Ovary (tissue), 9 donors: ENCODE measurements around the gene CD200R1L. TPM values are rescaled to one million over a fixed set of nuclear protein-coding genes. Genes with fewer than 3 reads are reported as not detected.

Experiments
- DNase-seq, 5 donors: peaks; one replicate each; pipeline ENCODE4 v3.0.0-alpha.2; 2019 to 2020
- H3K27ac ChIP-seq, 2 donors: fragments of 200-600 bp; one replicate each; pipeline versions ENCODE4 v1.5.1 to v1.8.0; 2019 to 2022
- H3K27me3 ChIP-seq: fragments of 200-600 bp; one replicate; pipeline ENCODE4 v1.8.0; 2022
- H3K36me3 ChIP-seq: fragments of 200-600 bp; sonication (generic); one replicate; pipeline ENCODE4 v1.5.1; 2019
- H3K4me1 ChIP-seq: one replicate; pipeline ENCODE4 v1.8.1; 2013; ENCODE audit warnings: mild to moderate bottlenecking, moderate library complexity; ENCODE audit not compliant: insufficient read depth
- H3K4me3 ChIP-seq: fragments of 200-600 bp; sonication (generic); one replicate; pipeline ENCODE4 v1.5.1; 2017
- H3K9me3 ChIP-seq, 2 donors: fragments of 200-600 bp in 1 of 2; sonication (generic) in 1 of 2; one replicate each; pipeline versions ENCODE4 v1.5.1 to v1.8.1; 2013 to 2019; ENCODE audit warnings: mild to moderate bottlenecking in 1 of 2, moderate library complexity in 1 of 2
- EP300 ChIP-seq: sonication (generic); formaldehyde crosslinking; IDR thresholded peaks from one replicate; pipeline ENCODE4 v1.6.1; 2017; ENCODE audit warnings: antibody characterized with exemption
- POLR2A ChIP-seq: fragments of 450-650 bp; IDR thresholded peaks from one replicate; pipeline ENCODE4 v1.6.1; 2017; ENCODE audit warnings: antibody characterized with exemption, mild to moderate bottlenecking, moderate library complexity
- WGBS, 3 donors: extraction: QIAGEN DNeasy Blood & Tissue Kit in 1 of 3; methylation state at CpG; one replicate each; pipeline versions ENCODE4 v1.1.5 to v1.1.7; 2013 to 2017; 5-methylcytosine and 5-hydroxymethylcytosine counted together
- intact Hi-C, 4 donors: fragments of 100-400 bp; cut with DNase I; formaldehyde crosslinking; loops; one replicate each; pipeline versions ENCODE4 v1.11.0 to v1.15.1; 2022 to 2023
- polyA plus RNA-seq, 2 donors: library from polyadenylated mRNA; stranded (reverse); fragments of 200-250 nt in 1 of 2; fragments of 350-450 nt in 1 of 2; fragmentation: Illumina TruSeq in 1 of 2; extraction: RNeasy Lipid Tissue Mini Kit (QIAGEN cat#74804) in 1 of 2; gene quantifications; one replicate each; pipeline ENCODE4 v1.2.3, GENCODE V29; 2013 to 2014
- total RNA-seq, 7 donors: library from RNA; depleted of rRNA in 2 of 7; stranded (reverse); fragments of >200 nt in 2 of 7; fragmentation: NEBNext Ultra II Directional in 3 of 7; extraction: Animal tissue kit (Norgen Biotek cat#: 25700) in 3 of 7; gene quantifications; one replicate each; pipeline versions ENCODE4 v1.1.0 to v1.2.4, GENCODE V29; 2016 to 2023
- TF ChIP-seq, protein P1 (sequence below), 3 donors: fragments of 450-650 bp in 2 of 3; fragments of 200-600 bp in 1 of 3; IDR thresholded peaks; one replicate each; pipeline versions ENCODE4 v1.5.1 to v1.8.0; 2016 to 2022; ENCODE audit warnings: antibody characterized with exemption in 3 of 3, mild to moderate bottlenecking in 1 of 3
- donor health status: DM: no; HTN: no; CAD: no; lungs with moderate emphysema.
- donor health status: DM: no; HTN: no; CAD: no.
- donor health status: Bipolar disorder and iron deficiency.
- donor health status: DM: yes; HTN: yes; CAD: no.
- donor health status: DM: no; HTN: no; CAD: no.
- donor health status: DM: yes; HTN: yes; CAD: no.

CD200R1L gene
- total and polyA plus RNA-seq, 9 donors, result not detected

DNA sequence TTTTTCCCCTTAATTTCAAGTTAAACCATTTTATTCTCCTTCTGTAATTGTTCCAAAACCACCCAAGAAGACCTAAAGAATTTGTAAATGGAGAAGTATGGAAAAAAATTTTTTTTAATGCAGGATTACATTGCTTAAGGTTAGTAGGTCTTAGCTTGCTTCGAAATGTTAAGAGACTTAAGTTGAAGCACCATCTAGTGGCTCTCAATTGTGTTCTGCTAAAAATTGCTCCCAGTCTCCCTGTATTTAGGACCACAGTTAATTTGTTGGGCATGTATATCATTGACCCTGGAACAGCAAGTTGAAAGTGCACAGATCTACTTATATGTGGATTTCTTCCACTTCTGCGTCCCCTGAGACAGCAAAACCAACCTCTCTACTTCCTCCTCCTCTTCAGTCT, 32.4 kb downstream of the CD200R1L start:
- Histone ChIP-seq H3K4me1 (peaks cover 11% of the 10 kb centered on the region), H3K36me3 (no peaks in the 10 kb centered on the region), H3K4me3 (no peak overlapping the region), H3K27me3 (no peaks in the 10 kb centered on the region), H3K27ac (no peak overlapping the region), H3K9me3 (no peaks in the 10 kb centered on the region)
- DNase-seq, result no peak
- 27 to 28% (median 28%) methylated on average over 2 of the region's 2 CpGs for WGBS, 3 donors
- intact Hi-C loops, result loop anchor here (2.0 to 10.0 kb wide), 5 partner anchors 79 to 237 kb away; partner anchors contain the start of gene CCDC80 (in 1 of the 4)
- TF ChIP-seq POLR2A, result no peak
- TF ChIP-seq, protein P1, sequence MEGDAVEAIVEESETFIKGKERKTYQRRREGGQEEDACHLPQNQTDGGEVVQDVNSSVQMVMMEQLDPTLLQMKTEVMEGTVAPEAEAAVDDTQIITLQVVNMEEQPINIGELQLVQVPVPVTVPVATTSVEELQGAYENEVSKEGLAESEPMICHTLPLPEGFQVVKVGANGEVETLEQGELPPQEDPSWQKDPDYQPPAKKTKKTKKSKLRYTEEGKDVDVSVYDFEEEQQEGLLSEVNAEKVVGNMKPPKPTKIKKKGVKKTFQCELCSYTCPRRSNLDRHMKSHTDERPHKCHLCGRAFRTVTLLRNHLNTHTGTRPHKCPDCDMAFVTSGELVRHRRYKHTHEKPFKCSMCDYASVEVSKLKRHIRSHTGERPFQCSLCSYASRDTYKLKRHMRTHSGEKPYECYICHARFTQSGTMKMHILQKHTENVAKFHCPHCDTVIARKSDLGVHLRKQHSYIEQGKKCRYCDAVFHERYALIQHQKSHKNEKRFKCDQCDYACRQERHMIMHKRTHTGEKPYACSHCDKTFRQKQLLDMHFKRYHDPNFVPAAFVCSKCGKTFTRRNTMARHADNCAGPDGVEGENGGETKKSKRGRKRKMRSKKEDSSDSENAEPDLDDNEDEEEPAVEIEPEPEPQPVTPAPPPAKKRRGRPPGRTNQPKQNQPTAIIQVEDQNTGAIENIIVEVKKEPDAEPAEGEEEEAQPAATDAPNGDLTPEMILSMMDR (IDR thresholded peaks at IDR 0.05), result peak in 2 of 3 donors; percentile 29 to 41

DNA sequence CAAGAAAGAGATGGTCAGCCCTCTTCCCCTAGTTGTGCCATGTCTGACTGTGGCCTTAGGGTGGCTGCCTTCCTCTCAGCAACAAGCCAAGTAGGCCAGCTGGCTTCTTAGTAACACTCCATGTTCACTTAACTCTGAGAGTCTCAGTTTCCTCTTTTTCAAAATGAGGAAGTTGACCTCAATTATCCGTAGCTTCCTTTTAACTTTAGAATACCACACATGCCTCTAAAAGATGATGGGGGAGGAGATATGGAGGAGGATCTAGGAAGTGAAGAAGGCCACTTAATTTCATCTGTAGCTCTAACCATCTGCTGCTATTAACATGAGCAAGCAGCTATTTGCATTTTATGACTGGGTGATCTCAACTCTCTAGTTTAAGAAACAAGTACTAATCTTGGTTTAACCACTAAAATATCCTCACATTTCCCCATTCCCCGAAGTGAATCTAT, 32.9 kb downstream of the CD200R1L start:
- WGBS, 3 donors, result 27 to 34% (median 27%) methylated on average over 2 of the region's 2 CpGs
- H3K27me3 ChIP-seq, result no peaks in the 10 kb centered on the region
- no peaks in the 10 kb centered on the region for H3K36me3 ChIP-seq
- H3K4me1 ChIP-seq, result peaks cover 11% of the 10 kb centered on the region
- TF ChIP-seq POLR2A (no peak), EP300 (no peak)
- TF ChIP-seq, protein P1 (IDR thresholded peaks at IDR 0.05), result no peak
- DNase-seq, result no peak
- H3K4me3 ChIP-seq, result no peak overlapping the region
- intact Hi-C loops, result loop anchor here (2.0 to 10.0 kb wide), 5 partner anchors 79 to 236 kb away; partner anchors contain the start of gene CCDC80 (in 1 of the 4)
- no peaks in the 10 kb centered on the region for H3K9me3 ChIP-seq
- H3K27ac ChIP-seq, result no peak overlapping the region

DNA sequence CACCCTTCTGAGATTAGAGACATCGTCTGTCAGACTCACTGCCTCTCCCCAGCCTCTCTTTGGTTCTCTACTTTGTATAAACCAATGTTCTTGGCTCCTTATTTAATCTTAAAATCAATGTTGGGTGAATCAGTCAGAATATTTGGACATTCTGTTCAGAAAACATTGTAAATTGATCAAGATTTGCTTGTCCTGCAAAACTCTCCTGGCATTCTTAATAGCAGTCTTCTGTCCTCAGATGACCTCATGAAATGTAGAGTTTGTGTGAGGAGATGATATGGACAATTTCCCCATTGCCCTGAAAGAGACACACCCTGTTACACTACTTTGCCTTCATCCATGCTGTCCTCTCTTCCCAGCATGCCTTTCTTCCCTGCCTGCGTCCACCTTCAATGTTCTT, 33.6 kb downstream of the CD200R1L start:
- Histone ChIP-seq H3K27ac (no peak overlapping the region), H3K27me3 (no peaks in the 10 kb centered on the region), H3K4me3 (no peak overlapping the region), H3K4me1 (peaks cover 11% of the 10 kb centered on the region), H3K36me3 (no peaks in the 10 kb centered on the region), H3K9me3 (no peaks in the 10 kb centered on the region)
- intact Hi-C loops, result loop anchor here (5.0 to 10.0 kb wide), 4 partner anchors 166 to 236 kb away; partner anchors contain the start of gene CCDC80 (in 1 of the 4)
- TF ChIP-seq, protein P1 (IDR thresholded peaks at IDR 0.05), result no peak
- no peak for TF ChIP-seq POLR2A
- no peak for TF ChIP-seq EP300
- 80 to 94% (median 90%) methylated on average over 2 of the region's 2 CpGs for WGBS, 3 donors
- DNase-seq, result no peak

DNA sequence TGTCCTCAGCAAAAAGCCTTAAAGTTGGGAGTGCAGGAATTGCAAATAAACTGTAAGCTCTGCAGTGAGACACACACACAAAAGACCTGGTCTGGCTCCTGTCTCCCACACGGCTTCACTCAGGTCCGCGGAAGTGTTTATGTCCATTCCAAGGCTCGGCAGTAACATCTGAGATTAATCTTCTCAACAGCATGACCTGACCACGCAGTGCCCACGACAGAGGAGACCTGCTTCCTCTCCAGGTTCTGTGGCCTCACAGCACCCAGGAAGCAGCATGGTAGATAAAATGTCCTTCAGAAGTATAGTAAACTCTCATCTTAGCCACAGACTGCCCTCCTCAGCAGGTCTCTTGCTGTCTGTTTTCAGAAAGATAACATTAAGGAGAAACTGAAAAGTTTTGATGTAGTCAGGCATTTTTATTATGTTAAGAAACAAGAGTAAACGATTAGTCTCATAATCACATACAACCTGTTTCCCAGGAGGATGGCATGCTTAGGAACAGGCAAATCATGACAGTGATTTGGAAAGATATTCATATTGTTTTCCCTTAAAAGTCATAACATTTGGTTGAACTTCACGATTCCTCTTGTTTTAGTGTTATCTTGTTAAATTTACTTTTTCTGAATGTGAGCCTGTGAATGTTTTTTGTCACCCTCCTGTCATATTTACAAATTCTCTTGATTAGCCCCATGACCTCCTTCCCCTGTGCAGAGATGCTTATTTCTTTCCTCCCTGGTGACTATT, 34.6 kb downstream of the CD200R1L start:
- peak in 1 of 5 donors; percentile 21 for DNase-seq
- WGBS, 3 donors, result 38 to 45% (median 41%) methylated on average over 8 of the region's 8 CpGs
- H3K27ac ChIP-seq, result peak overlapping the region in 1 of 2 donors; percentile 69
- H3K36me3 ChIP-seq, result no peaks in the 10 kb centered on the region
- peaks cover 11% of the 10 kb centered on the region for H3K4me1 ChIP-seq
- no peaks in the 10 kb centered on the region for H3K27me3 ChIP-seq
- intact Hi-C loops, result loop anchor here (5.0 to 10.0 kb wide), 4 partner anchors 165 to 235 kb away; partner anchors contain the start of gene CCDC80 (in 1 of the 4)
- no peaks in the 10 kb centered on the region for H3K9me3 ChIP-seq
- TF ChIP-seq, protein P1 (IDR thresholded peaks at IDR 0.05), result no peak
- TF ChIP-seq EP300 (no peak), POLR2A (no peak)
- H3K4me3 ChIP-seq, result no peak overlapping the region
